ENCODE results near the gene SYCN. TPM values are rescaled to one million over a fixed set of nuclear protein-coding genes. Genes with fewer than 3 reads are reported as not detected.
"Not testable (repeated sequence)": the region's sequence is repeated elsewhere in the genome, so short reads cannot be mapped to it uniquely, and the experiment has no call there.

The SYCN gene
- total and polyA plus RNA-seq, 2 experiments from 2014 or later: not detected

- Histone ChIP-seq H3K4me1 (ENCODE audit: low read depth) (no peaks in the 10 kb centered on the region), H3K4me3 (no peak overlapping the region), H3K9me3 (ENCODE audit: low read depth) (no peaks in the 10 kb centered on the region), H3K27ac (no peak overlapping the region), H3K27me3 (peaks cover 13% of the 10 kb centered on the region), H3K36me3 (no peaks in the 10 kb centered on the region)
- TF ChIP-seq, protein P1, sequence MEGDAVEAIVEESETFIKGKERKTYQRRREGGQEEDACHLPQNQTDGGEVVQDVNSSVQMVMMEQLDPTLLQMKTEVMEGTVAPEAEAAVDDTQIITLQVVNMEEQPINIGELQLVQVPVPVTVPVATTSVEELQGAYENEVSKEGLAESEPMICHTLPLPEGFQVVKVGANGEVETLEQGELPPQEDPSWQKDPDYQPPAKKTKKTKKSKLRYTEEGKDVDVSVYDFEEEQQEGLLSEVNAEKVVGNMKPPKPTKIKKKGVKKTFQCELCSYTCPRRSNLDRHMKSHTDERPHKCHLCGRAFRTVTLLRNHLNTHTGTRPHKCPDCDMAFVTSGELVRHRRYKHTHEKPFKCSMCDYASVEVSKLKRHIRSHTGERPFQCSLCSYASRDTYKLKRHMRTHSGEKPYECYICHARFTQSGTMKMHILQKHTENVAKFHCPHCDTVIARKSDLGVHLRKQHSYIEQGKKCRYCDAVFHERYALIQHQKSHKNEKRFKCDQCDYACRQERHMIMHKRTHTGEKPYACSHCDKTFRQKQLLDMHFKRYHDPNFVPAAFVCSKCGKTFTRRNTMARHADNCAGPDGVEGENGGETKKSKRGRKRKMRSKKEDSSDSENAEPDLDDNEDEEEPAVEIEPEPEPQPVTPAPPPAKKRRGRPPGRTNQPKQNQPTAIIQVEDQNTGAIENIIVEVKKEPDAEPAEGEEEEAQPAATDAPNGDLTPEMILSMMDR (IDR thresholded peaks at IDR 0.05; ENCODE audit: low read depth, low read length): no peak
- DNase-seq (ENCODE audit: low read depth in 1 of 2, low spot score in 1 of 2): no peak
Observed at GRCh38 chr19:39232708-39233107, 28.6 kb upstream of the SYCN start.

DNA sequence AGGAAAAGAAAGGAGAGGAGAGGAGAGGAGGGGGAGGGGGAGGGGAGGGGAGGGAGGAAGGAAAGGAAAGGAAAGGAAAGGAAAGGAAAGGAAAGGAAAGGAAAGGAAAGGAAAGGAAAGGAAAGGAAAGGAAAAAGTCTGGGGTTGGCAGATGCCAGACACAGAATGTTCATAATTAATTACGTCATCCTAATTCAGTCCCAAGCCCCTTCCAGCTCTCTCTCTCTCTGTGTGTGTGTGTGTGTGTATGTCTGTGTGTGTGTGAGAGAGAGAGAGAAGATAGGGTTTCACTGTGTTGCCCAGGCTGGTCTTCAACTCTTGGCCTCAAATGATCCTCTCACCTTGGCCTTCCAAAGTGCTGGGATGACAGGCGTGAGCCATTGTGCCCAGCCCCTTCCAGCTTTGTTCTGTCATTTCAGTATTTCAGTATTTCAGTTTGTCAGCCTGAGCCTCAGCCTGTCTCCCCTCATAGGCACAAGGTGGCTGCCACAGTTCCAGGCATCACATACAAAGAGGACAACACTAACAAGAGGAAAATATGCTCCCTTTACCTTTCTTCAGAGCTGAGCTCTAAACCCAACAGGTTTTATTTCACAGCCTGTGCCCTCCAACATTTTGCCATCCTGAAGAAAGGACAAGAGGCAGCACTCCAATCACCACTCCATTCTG lies 26.2 kb upstream of the SYCN start:
- H3K4me3 ChIP-seq: no peak overlapping the region
- H3K4me1 ChIP-seq (ENCODE audit: low read depth): no peaks in the 10 kb centered on the region
- DNase-seq (ENCODE audit: low read depth in 1 of 2, low spot score in 1 of 2): no peak
- TF ChIP-seq, protein P1 (IDR thresholded peaks at IDR 0.05; ENCODE audit: low read depth, low read length): no peak
- no peaks in the 10 kb centered on the region for H3K9me3 ChIP-seq (ENCODE audit: low read depth)
- no peaks in the 10 kb centered on the region for H3K36me3 ChIP-seq
- no peak overlapping the region for H3K27ac ChIP-seq
- H3K27me3 ChIP-seq: peaks cover 16% of the 10 kb centered on the region

- no peak overlapping the region for H3K27ac ChIP-seq
- DNase-seq (ENCODE audit: low read depth in 1 of 2, low spot score in 1 of 2): no peak
- peaks cover 15% of the 10 kb centered on the region for H3K27me3 ChIP-seq
- no peaks in the 10 kb centered on the region for H3K9me3 ChIP-seq (ENCODE audit: low read depth)
- TF ChIP-seq, protein P1 (IDR thresholded peaks at IDR 0.05; ENCODE audit: low read depth, low read length): no peak
- no peaks in the 10 kb centered on the region for H3K36me3 ChIP-seq
- no peak overlapping the region for H3K4me3 ChIP-seq
- no peaks in the 10 kb centered on the region for H3K4me1 ChIP-seq (ENCODE audit: low read depth)
Observed at GRCh38 chr19:39224910-39225309, 20.8 kb upstream of the SYCN start.

DNA sequence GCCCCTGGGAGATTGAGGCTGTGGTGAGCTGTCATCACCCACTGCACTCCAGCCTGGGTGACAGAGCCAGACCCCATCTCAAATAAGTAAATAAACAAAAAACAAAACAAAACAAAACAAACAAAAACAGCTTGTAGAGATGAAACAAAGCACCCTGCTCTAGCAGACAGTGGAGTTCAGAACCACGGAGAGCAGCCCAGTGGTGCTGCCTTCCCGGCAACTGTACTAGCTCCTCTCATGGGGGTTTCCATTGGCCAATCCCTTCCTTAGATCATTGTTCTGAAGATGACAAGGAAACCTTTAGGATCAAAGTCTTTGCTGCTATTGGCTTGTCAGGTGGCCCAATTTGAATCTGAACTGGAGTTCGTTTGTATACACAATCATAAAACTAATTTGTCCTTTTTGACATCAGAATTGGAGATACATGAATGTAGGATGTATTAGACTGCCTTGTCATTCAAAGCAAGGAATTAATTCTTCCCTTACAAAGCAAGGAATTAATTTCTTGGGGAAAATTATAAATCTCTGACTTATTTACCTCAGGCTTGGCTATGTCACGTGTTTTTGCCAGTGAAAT lies 19.7 kb upstream of the SYCN start:
- TF ChIP-seq, protein P1 (IDR thresholded peaks at IDR 0.05; ENCODE audit: low read depth, low read length): no peak

DNA sequence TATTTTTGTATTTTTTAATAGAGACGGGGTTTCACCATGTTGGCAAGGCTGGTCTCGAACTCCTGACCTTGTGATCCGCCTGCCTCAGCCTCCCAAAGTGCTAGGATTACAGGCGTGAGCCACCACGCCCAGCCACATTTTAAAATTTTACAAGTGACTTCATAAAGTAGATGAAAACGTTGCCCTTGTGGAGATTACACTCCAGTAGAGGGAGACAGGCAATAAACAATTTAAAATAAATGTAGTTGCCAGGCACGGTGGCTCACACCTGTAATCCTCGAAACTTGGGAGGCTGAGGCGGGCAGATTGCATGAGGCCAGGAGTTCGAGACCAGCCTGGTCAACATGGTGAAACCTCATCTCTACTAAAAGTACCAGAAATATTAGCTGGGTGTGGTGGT lies 15.0 kb upstream of the SYCN start:
- H3K27ac ChIP-seq; H3K9me3 ChIP-seq (ENCODE audit: low read depth); H3K4me1 ChIP-seq (ENCODE audit: low read depth); DNase-seq (ENCODE audit: low read depth in 1 of 2, low spot score in 1 of 2); H3K36me3 ChIP-seq; H3K4me3 ChIP-seq; H3K27me3 ChIP-seq: not testable (repeated sequence)

More for the DNA sequence above, 19.7 kb upstream of the SYCN start:
- DNase-seq (ENCODE audit: low read depth in 1 of 2, low spot score in 1 of 2): peak; percentile 56 to 76
- Histone ChIP-seq H3K27me3 (peaks cover 16% of the 10 kb centered on the region), H3K27ac (no peak overlapping the region), H3K4me1 (ENCODE audit: low read depth) (no peaks in the 10 kb centered on the region), H3K9me3 (ENCODE audit: low read depth) (no peaks in the 10 kb centered on the region), H3K4me3 (no peak overlapping the region), H3K36me3 (no peaks in the 10 kb centered on the region)

- no peak for DNase-seq (ENCODE audit: low read depth in 1 of 2, low spot score in 1 of 2)
- Histone ChIP-seq H3K36me3 (no peaks in the 10 kb centered on the region), H3K27ac (no peak overlapping the region), H3K4me1 (ENCODE audit: low read depth) (no peaks in the 10 kb centered on the region), H3K27me3 (peaks cover 10% of the 10 kb centered on the region), H3K9me3 (ENCODE audit: low read depth) (no peaks in the 10 kb centered on the region), H3K4me3 (no peak overlapping the region)
- TF ChIP-seq, protein P1 (IDR thresholded peaks at IDR 0.05; ENCODE audit: low read depth, low read length): no peak
Observed at GRCh38 chr19:39218230-39219007, 14.4 kb upstream of the SYCN start.
